Measurements from ENCODE around the gene SPO11. TPM values are rescaled to one million over a fixed set of nuclear protein-coding genes. Genes with fewer than 3 reads are reported as not detected.

Gene SPO11
- total and polyA plus RNA-seq, 2 of the 8 experiments (the other 6 are each of a cell fraction or from before 2014, with no cell fraction given): not detected

GRCh38 chr20:57387945-57388371, 58.4 kb downstream of the SPO11 start (continued):
- TF ChIP-seq KDM5A (IDR thresholded peaks at IDR 0.05; ENCODE audit: low read length) (no peak), YY1 (IDR thresholded peaks at IDR 0.05; ENCODE audit: low read depth, low read length) (no peak), CEBPB (IDR thresholded peaks at IDR 0.05; ENCODE audit: low read depth, low read length) (no peak)

Measured in H1 (cell line).